ENCODE measurements around the gene RAB25.
"Not testable (repeated sequence)": the region's sequence is repeated elsewhere in the genome, so short reads cannot be mapped to it uniquely, and the experiment has no call there.

Gene RAB25

GRCh38 chr1:156104065-156104810, 43.3 kb downstream of the RAB25 start:
- DNase-seq = no peak

- no peak for DNase-seq
Observed at GRCh38 chr1:156104861-156105832, 44.2 kb downstream of the RAB25 start.

GRCh38 chr1:156106624-156107488, 45.9 kb downstream of the RAB25 start:
- no peak for DNase-seq

- DNase-seq = no peak
Observed at GRCh38 chr1:156108057-156108456, 47.1 kb downstream of the RAB25 start.

GRCh38 chr1:156108664-156109241, 47.8 kb downstream of the RAB25 start:
- DNase-seq = no peak

- DNase-seq = no peak
Observed at GRCh38 chr1:156110252-156110651, 49.3 kb downstream of the RAB25 start.

GRCh38 chr1:156111355-156111962, 50.5 kb downstream of the RAB25 start:
- no peak for DNase-seq

- no peak for DNase-seq
Observed at GRCh38 chr1:156112276-156113137, 51.5 kb downstream of the RAB25 start.

GRCh38 chr1:156113282-156113950, 52.5 kb downstream of the RAB25 start:
- DNase-seq = no peak

- DNase-seq = peak; percentile 6
Observed at GRCh38 chr1:156114101-156114918, 53.4 kb downstream of the RAB25 start, which contains the start of gene LMNA. Gene LMNA (plus strand): TSS chr1:156114711. CDS start chr1:156114919, 208 bp downstream.

GRCh38 chr1:156114919-156115513, 54.1 kb downstream of the RAB25 start:
- DNase-seq = no peak

- DNase-seq = no peak
Observed at GRCh38 chr1:156115514-156116374, 54.8 kb downstream of the RAB25 start.

- not testable (repeated sequence) for DNase-seq
Observed at GRCh38 chr1:156116731-156117130, 55.8 kb downstream of the RAB25 start.

- no peak for DNase-seq
Observed at GRCh38 chr1:156117414-156118176, 56.6 kb downstream of the RAB25 start.

GRCh38 chr1:156118177-156118868, 57.4 kb downstream of the RAB25 start:
- DNase-seq = no peak

GRCh38 chr1:156119503-156120209, 58.7 kb downstream of the RAB25 start:
- DNase-seq = no peak
